Measurements from ENCODE around the gene OR11H7.
"Not testable (repeated sequence)": the region's sequence is repeated elsewhere in the genome, so short reads cannot be mapped to it uniquely, and the experiment has no call there.

The OR11H7 gene

GRCh38 chr14:20194101-20194500 lies 34.7 kb upstream of the OR11H7 start:
- in situ Hi-C loops (cut with HindIII; ENCODE audit: low sequenced_read_pairs) = no loop called here
- no peak for TF ChIP-seq CTCF (IDR thresholded peaks at IDR 0.05; ENCODE audit: low read depth, low read length, missing control alignments)
- no peak for DNase-seq (ENCODE audit: low read depth)
- H3K4me3 ChIP-seq (ENCODE audit: low read depth, low read length) = no peak overlapping the region

- DNase-seq (ENCODE audit: low read depth); in situ Hi-C loops (cut with HindIII; ENCODE audit: low sequenced_read_pairs); H3K4me3 ChIP-seq (ENCODE audit: low read depth, low read length): not testable (repeated sequence)
These were observed 33.6 kb upstream of the OR11H7 start for GRCh38 chr14:20195170-20195569.

- no peak for TF ChIP-seq CTCF (IDR thresholded peaks at IDR 0.05; ENCODE audit: low read depth, low read length, missing control alignments)
- in situ Hi-C loops (cut with HindIII; ENCODE audit: low sequenced_read_pairs) = no loop called here
- no peak for DNase-seq (ENCODE audit: low read depth)
These were observed 32.9 kb upstream of the OR11H7 start for GRCh38 chr14:20195911-20196310.

GRCh38 chr14:20197459-20197858 lies 31.3 kb upstream of the OR11H7 start:
- no peak overlapping the region for H3K4me3 ChIP-seq (ENCODE audit: low read depth, low read length)
- no peak for DNase-seq (ENCODE audit: low read depth)
- no peak for TF ChIP-seq CTCF (IDR thresholded peaks at IDR 0.05; ENCODE audit: low read depth, low read length, missing control alignments)
- in situ Hi-C loops (cut with HindIII; ENCODE audit: low sequenced_read_pairs) = no loop called here

More at GRCh38 chr14:20195911-20196310, 32.9 kb upstream of the OR11H7 start:
- no peak overlapping the region for H3K4me3 ChIP-seq (ENCODE audit: low read depth, low read length)

DNA sequence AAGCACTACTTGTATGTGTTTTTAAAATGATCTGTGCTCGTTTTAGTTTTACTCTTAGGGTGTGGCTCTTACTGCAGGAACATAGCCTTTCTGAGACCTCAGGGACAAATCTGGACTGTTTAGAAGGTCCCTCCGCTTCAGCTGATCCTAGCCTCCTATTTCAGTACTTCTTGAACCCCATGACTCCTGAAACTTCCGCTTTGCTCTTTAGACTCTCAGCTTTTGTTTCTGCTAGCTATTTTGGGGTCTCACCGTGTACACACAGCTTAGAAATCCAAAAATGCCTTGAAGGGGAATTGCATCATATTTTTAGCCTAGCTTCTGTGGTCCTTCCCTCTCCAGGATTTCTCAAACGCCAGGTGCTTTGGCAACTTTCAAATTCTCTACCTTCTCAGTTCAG lies 29.8 kb upstream of the OR11H7 start:
- no peak for DNase-seq (ENCODE audit: low read depth)
- in situ Hi-C loops (cut with HindIII; ENCODE audit: low sequenced_read_pairs) = no loop called here
- no peak for TF ChIP-seq CTCF (IDR thresholded peaks at IDR 0.05; ENCODE audit: low read depth, low read length, missing control alignments)
- no peak overlapping the region for H3K4me3 ChIP-seq (ENCODE audit: low read depth, low read length)

DNA sequence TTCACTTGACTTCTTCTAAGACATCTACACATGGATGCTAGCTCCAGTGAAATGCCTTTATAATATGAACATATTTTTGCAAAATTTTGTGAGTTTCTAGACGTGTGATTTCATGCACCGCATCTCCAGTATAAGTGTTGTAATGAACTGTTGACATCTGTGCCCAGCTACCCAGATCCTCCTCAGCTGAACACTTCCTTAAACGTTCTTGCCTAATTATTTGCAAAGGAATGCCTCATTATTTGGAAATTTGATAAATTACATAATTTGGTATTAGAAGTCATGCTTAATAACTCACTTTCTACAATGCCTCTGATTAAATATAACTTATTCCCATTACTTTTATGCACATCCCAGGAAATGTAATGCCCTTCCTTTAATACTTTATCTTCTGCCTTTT lies 24.1 kb upstream of the OR11H7 start:
- no peak for DNase-seq (ENCODE audit: low read depth)
- no peak overlapping the region for H3K4me3 ChIP-seq (ENCODE audit: low read depth, low read length)
- TF ChIP-seq CTCF (IDR thresholded peaks at IDR 0.05; ENCODE audit: low read depth, low read length, missing control alignments) = no peak
- in situ Hi-C loops (cut with HindIII; ENCODE audit: low sequenced_read_pairs) = no loop called here

DNA sequence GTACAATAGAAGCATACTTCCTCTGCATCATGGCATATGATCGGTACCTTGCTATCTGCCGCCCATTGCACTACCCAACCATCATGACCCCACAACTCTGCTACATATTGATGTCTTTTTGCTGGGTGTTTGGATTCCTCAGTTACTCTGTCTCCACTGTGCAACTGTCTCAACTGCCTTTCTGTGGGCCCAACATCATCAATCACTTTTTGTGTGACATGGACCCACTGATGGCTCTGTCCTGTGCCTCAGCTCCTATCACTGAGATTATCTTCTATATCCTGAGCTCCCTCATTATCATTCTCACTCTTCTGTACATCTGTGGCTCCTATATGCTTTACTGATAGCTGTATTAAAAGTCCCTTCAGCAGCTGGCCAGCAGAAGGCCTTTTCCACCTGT lies 19.2 kb upstream of the OR11H7 start:
- DNase-seq (ENCODE audit: low read depth) = no peak
- no peak for TF ChIP-seq CTCF (IDR thresholded peaks at IDR 0.05; ENCODE audit: low read depth, low read length, missing control alignments)
- in situ Hi-C loops (cut with HindIII; ENCODE audit: low sequenced_read_pairs) = no loop called here
- H3K4me3 ChIP-seq (ENCODE audit: low read depth, low read length) = no peak overlapping the region

DNA sequence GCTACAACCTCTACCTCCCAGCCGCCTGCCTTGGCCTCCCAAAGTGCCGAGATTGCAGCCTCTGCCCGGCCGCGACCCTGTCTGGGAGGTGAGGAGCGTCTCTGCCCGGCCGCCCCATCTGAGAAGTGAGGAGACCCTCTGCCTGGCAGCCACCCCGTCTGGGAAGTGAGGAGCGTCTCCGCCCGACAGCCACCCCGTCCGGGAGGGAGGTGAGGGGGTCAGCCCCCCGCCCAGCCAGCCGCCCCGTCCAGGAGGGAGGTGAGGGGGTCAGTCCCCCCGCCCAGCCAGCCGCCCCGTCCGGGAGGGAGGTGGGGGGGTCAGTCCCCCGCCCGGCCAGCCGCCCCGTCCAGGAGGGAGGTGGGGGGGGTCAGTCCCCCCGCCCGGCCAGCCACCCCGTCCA lies 16.4 kb upstream of the OR11H7 start:
- DNase-seq (ENCODE audit: low read depth); H3K4me3 ChIP-seq (ENCODE audit: low read depth, low read length); in situ Hi-C loops (cut with HindIII; ENCODE audit: low sequenced_read_pairs): not testable (repeated sequence)

Measured in astrocyte of the cerebellum (primary cell).